ENCODE results near the gene CELF4.

- TF ChIP-seq CTCF (optimal IDR thresholded peaks at IDR 0.05 in 1 of 3, IDR thresholded peaks at IDR 0.05 in 1 of 3, conservative IDR thresholded peaks at IDR 0.05 in 1 of 3; ENCODE audit: extremely low read depth in 1 of 3, insufficient read depth in 2 of 3, low read length in 3 of 3) = no peak
- no peak for TF ChIP-seq EZH2 (IDR thresholded peaks at IDR 0.05; ENCODE audit: low read length)
Measured at GRCh38 chr18:37231251-37231650, 334.3 kb downstream of the CELF4 start.

Data from keratinocyte (primary cell).